ENCODE results near the gene RNF212B.

DNA sequence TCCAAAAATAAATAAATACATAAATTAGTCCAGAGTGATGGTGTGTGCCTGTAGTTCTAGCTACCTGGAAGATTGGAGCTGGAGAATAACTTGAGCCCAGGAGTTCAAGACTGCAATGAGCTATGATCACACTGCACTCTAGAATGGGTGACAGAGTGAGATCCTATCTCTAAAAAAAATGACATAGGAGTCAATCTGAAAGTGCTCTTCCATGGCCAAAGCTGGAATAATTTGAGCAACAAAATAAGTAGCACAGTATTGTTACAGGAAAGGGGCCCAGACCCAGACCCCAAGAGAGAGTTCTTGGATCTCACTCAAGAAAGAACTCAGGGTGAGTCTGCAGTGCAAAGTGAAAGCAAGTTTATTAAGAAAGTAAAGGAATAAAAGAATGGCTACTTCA lies 29.4 kb upstream of the RNF212B start:
- TF ChIP-seq, protein P1, sequence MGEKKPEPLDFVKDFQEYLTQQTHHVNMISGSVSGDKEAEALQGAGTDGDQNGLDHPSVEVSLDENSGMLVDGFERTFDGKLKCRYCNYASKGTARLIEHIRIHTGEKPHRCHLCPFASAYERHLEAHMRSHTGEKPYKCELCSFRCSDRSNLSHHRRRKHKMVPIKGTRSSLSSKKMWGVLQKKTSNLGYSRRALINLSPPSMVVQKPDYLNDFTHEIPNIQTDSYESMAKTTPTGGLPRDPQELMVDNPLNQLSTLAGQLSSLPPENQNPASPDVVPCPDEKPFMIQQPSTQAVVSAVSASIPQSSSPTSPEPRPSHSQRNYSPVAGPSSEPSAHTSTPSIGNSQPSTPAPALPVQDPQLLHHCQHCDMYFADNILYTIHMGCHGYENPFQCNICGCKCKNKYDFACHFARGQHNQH (CRISPR knock-in tag; IDR thresholded peaks at IDR 0.05): no peak
- TF ChIP-seq, protein P2, sequence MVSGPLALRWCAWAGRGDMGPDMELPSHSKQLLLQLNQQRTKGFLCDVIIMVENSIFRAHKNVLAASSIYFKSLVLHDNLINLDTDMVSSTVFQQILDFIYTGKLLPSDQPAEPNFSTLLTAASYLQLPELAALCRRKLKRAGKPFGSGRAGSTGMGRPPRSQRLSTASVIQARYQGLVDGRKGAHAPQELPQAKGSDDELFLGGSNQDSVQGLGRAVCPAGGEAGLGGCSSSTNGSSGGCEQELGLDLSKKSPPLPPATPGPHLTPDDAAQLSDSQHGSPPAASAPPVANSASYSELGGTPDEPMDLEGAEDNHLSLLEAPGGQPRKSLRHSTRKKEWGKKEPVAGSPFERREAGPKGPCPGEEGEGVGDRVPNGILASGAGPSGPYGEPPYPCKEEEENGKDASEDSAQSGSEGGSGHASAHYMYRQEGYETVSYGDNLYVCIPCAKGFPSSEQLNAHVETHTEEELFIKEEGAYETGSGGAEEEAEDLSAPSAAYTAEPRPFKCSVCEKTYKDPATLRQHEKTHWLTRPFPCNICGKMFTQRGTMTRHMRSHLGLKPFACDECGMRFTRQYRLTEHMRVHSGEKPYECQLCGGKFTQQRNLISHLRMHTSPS (CRISPR knock-in tag; IDR thresholded peaks at IDR 0.05; ENCODE audit: low read depth): no peak
- no peak for TF ChIP-seq FOXM1 (CRISPR knock-in tag; IDR thresholded peaks at IDR 0.05)
- no peak for TF ChIP-seq POLR2AphosphoS2 (IDR thresholded peaks at IDR 0.05; ENCODE audit: low read depth, low read length)
- TF ChIP-seq SMARCE1 (IDR thresholded peaks at IDR 0.05; ENCODE audit: borderline replicate concordance): no peak
- TF ChIP-seq FOXO4 (CRISPR knock-in tag; conservative IDR thresholded peaks at IDR 0.05): no peak
- TF ChIP-seq, protein P3, sequence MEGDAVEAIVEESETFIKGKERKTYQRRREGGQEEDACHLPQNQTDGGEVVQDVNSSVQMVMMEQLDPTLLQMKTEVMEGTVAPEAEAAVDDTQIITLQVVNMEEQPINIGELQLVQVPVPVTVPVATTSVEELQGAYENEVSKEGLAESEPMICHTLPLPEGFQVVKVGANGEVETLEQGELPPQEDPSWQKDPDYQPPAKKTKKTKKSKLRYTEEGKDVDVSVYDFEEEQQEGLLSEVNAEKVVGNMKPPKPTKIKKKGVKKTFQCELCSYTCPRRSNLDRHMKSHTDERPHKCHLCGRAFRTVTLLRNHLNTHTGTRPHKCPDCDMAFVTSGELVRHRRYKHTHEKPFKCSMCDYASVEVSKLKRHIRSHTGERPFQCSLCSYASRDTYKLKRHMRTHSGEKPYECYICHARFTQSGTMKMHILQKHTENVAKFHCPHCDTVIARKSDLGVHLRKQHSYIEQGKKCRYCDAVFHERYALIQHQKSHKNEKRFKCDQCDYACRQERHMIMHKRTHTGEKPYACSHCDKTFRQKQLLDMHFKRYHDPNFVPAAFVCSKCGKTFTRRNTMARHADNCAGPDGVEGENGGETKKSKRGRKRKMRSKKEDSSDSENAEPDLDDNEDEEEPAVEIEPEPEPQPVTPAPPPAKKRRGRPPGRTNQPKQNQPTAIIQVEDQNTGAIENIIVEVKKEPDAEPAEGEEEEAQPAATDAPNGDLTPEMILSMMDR (CRISPR knock-in tag; IDR thresholded peaks at IDR 0.05): no peak

Data from HepG2 (cell line).